ENCODE measurements around the gene LEMD3.

- TF ChIP-seq POLR2AphosphoS5 (IDR thresholded peaks at IDR 0.05) = no peak
- no peak for TF ChIP-seq CTCF (IDR thresholded peaks at IDR 0.05; ENCODE audit: poor library complexity, severe bottlenecking)
- TF ChIP-seq EZH2 (IDR thresholded peaks at IDR 0.05; ENCODE audit: borderline replicate concordance, insufficient read depth, low read length, poor library complexity, severe bottlenecking) = no peak
- TF ChIP-seq RAD21 (conservative IDR thresholded peaks at IDR 0.05) = no peak
- TF ChIP-seq EP300 (conservative IDR thresholded peaks at IDR 0.05; ENCODE audit: poor library complexity, severe bottlenecking) = no peak
- no peak for TF ChIP-seq TAF1 (IDR thresholded peaks at IDR 0.05; ENCODE audit: low read depth)
Measured at GRCh38 chr12:65147312-65147905, 22.0 kb upstream of the LEMD3 start.
